HG02973 (cell line): ENCODE results near the gene ZSCAN20.
A peak's percentile ranks its signal among the peaks of the same experiment; 100 is the strongest.

Experiments
- ATAC-seq: cut with Tn5 transposase; IDR thresholded peaks from one replicate; pipeline ENCODE4 v1.9.1; 2021; ENCODE audit warnings: moderate library complexity; ENCODE audit not compliant: unreplicated experiment

Gene ZSCAN20

DNA sequence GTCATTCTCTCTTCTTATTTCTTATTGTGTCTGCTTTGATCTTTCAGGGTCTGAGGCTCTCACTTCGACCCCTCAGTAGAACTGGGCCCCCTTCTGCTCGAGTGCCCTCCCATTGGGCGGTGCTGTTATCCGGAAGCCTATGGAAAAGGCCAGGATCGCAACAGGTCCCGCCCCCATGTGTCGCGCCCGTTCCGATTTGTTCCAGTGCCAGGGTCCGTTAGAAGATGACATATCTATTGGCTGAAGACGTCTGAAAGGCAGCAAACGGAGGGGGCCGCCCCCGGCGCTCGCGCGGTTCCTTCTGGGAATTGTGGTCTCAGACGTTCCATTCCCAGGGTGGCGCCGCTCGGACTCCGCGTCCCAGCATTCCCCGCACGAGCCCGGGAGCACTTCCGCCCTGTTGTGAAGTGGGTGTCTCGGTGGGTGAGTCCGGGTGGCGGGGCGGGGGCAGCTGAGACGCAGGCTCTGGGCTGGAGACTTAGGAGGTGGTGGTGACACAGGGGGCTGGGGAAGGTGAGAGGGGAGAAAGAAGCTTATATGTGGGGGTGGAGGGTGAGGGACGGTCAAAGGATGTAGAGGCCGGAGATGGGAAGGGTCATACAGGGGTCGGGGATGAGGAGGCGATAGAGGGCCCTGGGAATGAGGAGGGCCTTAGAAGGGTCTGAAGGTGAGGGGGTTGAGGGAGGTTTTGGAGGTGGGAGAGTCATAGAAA is at the start of gene ZSCAN20:
ZSCAN20 (plus strand) TSS at position 377 of the 712 bp plus-strand sequence. CDS start 6,644 bp downstream, outside the sequence.
- peak; percentile 88 for ATAC-seq

DNA sequence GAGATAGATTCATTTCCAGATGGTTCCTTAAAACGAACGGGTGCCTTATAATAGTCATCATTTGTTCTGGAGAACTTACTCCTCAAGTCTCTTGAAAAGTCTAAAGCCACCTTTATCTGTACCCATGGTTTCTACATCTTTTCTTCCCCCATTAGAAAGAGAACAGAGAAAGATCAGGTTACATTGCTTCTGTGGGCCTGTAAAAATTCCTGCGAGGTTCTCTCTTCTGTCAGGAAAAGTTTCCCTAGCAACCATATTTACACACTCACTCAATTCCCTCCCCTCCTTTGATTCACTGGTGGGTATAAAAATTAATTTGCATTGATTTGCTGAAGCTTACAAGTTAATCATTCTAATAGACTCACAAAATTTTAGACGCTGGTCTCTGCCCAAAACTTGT is 48.2 kb upstream of the ZSCAN20 start:
- ATAC-seq, result no peak

DNA sequence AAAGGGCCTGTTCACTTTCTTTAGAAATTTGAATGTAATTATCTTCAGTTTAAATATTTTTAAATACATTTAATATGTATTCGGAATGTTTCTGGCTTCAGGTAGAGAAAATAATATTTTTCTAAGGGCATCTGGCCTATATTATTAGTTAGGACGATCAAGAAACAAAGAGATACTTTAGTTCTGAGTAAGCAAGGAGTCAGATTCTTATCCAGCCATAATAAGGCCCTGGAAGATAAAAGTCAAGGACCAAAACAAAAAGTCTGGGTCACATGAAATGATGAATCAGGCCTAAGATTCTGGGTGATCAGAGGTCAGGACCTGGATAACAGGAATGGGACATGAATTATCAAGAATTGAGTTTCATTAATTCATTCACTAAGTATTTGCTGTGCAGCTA is 47.8 kb upstream of the ZSCAN20 start:
- no peak for ATAC-seq

DNA sequence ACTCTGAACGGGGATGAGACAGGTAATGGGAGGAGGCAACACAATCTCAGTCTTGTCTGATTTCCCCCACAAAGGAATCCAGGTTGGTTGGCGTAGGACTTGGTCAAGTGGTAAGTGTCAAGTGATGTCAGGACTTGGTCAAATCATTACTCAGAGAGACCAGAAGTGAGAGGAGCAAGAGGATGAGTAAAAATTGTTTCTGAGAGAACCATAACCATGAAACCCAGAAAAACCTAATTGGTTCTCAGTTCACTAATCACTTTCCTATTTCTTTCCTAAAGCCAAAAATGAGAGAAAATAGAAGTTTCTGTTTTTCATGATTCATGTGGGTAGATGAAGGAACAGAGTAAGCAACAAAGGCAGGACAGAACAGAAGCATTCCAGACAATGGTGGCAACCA is 46.5 kb upstream of the ZSCAN20 start:
- no peak for ATAC-seq

DNA sequence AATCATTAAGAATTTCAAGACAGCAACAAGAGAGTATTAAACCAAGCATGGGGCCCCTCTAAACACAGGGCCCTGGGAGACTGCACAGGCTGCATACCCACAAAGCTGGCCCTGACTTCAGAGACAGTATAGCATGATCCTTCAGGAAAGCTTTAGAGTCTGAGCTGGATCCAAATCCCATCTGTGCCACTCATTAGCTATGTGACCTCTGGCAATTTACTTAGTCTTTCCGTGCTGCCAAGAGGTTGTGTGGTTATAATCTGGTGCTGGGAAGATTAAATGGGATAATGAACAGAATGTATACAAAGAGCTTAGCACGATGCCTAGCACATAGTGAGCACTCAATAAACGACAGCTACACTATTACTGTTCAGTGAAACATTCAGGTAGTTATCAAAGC is 45.5 kb upstream of the ZSCAN20 start:
- no peak for ATAC-seq

DNA sequence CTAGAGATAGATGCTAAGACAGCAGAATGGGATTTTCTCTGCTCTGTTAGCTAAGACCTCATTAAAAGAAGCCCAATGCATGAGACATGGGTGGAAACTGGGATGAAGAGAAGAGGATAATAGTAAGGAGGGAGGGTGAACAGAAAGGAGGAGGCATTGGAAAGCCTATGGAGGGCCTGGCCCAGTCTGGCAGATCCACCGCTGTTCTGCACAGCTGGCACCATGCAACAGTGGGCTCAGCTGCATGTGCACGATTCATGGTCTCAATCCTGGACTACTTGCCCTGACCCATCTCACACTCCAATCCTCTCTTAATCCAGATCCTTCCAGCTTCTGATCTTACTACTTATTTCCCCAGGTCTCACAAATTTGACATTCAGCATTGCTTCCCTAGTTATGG is 43.8 kb upstream of the ZSCAN20 start:
- ATAC-seq, result no peak

DNA sequence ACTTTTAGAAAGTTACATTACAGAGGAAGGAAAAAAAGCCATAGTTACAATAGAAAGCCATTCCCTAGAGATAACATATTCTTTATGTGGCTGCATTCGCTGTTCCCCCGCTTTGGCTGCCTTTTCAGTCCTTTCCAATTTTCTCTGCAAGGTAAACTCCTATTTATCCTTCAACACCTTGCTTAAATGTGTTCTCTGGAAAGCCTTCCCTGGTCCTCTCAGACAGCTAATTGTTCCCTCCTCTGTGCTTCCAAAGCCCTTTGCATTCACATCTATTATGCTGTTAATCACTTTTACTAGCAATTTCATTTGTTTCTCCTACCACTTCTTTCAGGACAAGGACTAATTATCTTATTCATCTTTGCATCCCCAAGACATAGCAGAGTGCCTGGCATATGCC is 43.1 kb upstream of the ZSCAN20 start:
- ATAC-seq, result no peak

DNA sequence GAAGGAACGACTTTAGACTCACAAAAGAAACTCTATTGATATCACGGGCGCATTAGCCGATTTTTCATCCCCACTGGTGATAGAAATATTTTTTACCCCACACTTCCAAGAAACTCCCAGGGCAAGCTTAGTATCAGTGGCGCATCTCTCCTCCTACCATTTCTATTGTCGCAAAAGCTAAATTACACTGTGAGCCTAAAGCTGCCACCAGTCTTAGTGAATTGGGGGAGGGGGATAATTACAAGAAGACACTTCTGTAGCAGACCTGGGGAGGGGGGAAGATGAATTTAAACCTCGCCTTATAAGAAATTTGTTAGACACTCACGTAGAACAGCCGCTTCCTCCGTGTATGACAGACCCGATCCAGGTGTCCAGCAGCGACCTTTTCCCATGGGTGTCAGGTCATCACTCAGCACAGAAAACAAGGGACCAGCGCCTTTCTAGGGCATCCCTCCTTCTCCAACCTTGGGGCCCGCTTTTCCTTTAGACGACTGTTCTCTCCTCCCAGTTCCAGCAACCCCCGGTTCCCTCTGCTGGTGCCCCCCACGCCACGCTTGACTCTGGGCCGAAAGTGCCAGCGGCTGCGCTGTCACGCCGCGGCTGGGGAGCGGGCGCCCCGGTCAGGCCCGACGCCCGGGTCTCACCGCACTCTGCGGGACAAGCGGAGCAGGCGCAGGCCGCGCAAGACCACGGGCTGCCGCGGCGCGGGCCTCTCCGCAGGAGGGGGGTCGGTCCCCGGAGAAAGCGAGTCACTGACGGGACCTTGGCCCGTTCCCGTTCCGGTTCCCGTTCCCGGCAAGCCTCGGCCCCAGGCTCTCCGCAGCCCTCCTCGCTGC is 42.4 kb upstream of the ZSCAN20 start:
- ATAC-seq, result no peak

DNA sequence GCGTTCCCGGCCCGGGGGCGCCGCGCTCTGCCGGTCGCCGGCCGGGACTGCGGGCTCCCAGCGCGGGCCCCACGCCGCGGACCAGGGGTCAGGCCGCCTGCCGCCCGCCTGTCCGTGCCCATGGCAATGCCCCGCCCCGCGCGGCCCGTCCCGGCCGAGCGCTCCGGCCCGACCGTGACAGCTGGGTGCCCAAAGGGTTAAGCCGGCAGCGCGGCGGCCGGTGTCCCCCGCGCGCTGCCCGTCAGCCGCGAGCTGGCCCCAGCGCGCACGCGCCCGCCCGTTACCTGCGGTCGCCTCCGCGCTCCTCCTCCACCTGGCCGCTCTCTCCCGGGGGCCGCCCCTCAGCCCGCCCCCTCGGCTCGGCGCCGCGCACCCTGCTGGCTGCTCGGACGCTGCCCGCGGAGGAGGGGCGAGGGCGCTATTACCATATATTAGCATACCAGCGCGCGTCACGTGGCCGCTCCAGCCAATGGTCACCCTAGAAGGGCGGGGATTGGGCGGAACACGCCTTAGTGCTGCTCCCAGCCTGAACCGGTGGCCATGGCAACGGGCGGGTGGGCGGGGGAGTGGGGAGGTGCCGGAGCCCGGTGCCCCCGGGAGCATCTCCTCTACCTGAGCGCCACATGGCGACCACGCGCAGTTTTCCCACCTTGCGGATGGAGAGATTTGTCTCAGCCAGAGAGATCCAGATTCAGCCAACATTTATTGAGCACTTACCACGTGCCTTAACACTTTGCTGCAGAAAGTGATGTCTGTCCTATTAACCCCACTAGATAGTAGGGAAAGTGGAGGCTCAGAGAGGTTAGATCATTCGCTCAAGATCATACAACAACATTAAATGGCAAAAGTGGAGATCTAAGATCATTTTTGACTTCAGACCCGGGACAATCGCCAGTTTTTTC is 41.5 kb upstream of the ZSCAN20 start, which contains the start of gene PHC2:
PHC2 (minus strand) TSS at position 404 of the 902 bp plus-strand sequence. CDS start 55,556 bp downstream, outside the sequence.
- ATAC-seq, result peak; percentile 92

DNA sequence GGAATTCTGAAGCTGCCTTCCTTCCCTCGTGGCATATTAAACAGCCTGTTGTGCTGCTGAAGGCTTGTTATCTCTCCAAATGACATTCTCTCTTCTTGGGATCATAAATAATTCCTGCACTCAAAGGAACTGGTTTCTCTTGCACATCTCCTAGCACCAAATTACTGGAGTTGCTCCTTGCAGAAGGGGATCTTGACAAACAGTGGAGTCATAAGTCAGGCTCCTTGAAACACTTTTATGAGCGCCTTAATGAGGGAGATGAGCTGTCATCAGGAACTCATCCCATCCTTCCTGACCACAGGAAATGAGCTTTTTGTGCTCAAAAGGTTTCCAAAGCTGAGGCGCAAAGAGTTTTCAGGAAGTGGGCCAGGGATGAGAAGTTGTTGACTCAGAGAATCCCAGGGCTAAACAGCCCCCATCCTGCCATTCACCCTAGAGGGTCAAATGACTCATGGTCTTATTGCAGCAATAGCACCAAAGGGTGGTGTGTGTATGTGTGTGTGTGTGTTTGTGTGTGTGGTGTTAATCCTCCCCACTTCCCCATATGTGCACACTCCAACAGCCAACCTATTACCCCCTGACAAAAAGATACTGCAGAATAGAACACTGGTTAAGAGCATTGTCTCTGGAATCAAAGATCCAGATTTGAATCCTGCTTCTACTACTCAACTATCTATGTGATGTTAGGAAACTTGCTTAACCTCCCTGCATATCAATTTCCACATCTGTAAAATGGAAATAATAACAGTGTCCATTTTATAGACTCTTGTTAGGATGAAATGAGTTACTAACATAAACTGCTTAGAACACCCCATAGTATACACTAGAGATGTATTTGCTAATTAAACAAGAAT is 38.7 kb upstream of the ZSCAN20 start:
- no peak for ATAC-seq

DNA sequence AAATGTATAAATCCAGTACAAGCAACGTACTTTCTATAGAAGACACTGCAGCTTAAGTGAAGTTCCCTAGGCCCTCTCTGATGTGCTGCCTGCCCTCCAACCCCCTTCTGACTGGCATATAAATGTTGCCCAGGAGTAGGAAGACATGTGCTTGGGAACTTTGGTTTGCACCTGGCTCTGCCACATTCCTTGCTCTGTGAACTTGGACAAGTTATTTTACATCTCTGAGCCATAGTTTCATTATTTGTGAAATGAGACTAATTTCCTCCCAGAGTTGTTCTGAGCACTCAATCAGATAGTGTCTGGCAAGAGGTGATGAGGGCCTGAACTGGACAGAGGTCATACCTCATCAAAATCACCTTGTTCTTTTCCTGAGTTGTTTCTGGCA is 38.1 kb upstream of the ZSCAN20 start:
- no peak for ATAC-seq

DNA sequence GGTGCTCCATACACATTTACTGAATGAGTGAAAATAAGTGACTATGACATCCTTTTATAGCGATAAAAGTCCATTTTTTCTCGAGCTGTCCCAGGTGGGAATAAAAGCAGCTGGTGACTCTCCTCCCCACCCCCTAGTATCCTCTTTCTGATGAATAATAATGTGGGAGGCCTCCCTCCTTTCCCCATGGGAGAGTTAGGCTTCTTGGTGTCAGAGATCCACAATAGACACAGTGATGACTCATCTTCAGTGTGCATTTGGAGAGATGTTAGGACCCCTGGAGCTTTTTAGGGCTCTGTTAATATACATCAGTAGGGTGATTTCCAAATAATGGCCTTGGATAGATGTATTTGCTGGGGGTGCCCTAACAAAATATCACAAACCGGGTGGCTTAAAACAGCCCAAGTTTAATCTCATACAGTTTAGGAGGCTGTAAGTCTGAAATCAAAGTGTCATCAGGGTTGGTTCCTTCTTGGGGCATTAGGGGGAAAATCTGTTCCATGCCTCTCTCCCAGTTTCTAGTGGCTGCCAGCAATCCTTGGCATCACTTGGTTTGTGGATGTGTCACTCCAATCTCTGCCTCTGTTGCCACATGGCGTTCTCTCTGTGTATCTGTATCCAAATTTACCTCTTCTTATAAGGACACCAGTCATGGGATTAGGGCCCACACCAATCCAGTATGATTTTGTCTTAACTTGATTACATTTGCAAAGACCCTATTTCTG is 37.2 kb upstream of the ZSCAN20 start:
- no peak for ATAC-seq

DNA sequence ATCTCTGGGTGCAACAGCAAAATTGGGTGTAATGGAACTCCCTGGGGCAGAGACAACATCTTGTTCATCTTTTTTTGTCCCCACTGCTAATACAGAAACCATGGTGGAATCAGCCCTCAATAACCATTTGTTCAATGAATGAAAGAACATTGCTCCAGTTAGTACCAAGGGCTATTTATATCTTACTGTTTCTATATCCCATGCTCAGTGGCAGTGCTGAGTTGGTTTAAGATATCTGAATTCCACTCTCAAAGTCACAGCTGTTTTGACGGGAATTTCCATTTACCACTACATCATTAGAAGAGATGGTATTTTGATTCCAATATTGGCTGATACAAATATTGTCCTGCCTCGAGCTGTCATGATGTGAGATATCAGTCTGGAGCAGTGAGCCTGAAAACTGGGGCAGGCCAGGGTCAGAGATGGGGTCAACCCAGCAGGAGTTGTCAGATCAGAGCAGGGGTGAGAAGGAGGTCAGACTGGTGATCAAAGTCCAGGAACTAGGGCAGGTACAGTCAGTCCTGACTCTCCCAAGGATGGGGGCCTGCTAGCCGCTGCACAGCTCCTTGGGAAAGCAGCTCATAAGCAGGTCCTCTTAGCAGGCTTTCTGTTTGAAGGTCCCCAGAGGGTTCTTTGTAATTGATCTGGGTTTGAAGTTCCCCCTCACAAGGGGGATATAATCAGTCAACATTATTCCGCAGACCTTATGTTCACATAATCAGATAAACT is 35.7 kb upstream of the ZSCAN20 start:
- no peak for ATAC-seq

DNA sequence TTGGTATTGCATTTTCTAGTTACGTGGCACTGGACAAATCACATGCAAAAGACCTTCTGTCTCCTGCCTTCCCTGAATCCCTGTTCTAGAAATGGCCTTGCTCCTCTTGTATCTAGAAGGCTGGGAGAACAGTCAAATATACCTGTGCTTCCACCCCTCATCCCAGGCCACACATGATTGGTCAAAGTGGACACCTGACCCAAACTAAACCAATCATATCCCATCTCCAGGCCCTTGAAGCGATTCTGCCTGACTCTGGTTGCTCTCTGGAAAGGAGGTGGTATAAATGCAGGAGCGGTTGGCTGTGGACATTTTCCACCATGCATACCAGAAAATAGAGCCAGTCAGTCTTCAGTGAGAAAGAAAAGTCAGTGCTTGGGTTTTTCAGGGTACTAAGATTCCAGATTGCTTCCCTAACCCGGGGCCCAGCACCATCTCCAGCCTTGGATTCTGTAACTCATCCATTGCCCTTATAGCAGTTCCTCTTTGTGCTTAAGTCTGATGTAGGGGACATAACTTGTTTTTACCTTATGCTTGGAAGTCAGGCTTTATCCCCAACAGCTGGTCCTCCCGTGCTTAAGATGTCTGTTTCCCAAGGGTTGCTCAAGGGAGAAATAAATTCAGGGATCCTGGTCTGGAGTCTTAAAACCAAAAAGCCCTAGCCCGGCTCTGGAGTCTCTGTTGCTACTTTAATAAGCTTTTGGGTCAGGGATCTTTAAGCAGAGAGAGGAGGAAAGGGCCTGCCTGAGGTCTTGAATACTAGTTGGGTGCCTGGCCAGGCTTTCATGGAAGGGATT is 33.9 kb upstream of the ZSCAN20 start:
- no peak for ATAC-seq

DNA sequence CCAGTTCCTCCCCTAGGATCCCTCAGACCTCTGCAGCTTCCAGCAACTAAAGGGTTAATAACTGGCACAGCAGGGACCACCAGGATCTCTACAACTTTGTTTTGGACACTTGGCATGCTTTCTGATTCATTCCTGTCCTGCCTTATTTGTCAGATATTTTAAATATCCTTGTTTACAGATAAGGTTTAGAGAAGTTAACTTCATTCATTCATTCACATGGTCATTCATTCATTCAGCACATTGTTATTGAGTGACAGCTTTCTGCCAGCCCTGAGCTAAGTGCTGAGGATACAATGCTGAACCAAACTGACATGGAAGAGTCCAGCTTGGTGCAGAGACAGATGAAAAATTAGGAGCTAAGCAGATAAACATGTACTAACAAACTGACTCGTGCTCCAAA is 32.8 kb upstream of the ZSCAN20 start:
- ATAC-seq, result no peak

DNA sequence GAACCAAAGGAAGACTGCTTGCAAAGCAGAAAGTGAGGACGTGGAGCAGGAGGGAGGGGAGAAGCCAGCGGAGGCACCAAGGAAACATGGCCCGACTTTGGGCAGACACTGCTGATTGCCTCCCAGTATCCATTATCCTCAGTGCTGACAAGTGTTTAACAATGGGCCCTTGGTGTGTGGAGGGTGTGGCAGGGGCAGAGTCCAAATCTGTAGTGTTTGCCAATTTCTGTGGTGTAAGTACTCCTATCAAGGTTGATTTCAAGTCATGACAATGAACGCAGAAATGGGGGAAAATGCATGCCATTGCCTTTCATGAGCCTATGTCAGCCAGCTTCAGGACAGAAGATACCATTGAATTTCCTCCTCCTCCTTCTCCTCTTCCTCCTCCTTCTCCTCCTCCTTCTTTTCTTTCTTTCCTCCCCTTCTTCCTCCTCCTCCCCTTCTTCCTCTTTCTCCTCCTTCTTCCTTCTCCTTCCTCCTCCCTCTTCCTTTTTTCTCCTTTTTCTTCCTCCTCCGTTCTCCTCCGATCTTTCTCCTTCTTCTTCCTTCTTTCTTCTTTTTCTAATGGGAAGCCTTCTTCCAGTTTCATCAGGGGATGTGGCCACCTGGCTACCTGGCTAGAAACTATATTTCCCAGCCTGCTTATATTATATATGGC is 31.2 kb upstream of the ZSCAN20 start:
- ATAC-seq, result no peak

DNA sequence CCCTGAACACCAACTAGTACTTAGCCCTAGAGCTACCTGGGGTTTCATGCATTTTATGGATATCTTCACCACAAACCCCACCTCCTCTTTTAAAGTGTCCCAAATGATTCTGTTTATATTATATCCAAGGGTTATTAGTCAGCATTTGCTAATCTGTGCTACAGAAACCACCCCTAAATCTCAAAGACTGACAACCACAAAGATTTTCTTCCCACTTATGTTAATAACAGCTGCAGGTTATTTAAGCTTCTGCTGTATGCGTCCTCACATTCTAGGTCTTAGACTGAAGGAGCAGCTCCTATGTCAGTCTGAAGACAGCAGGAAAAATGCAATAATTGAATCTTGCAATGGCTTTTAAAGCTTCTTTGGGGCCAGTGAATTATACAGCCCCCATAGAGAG is 30.3 kb upstream of the ZSCAN20 start:
- ATAC-seq, result no peak
